Endometrial microvascular endothelial cells (primary cell): Measurements from ENCODE around the gene ZNF432. TPM values are rescaled to one million over a fixed set of nuclear protein-coding genes. Genes with fewer than 3 reads are reported as not detected.
"Not testable (repeated sequence)": the region's sequence is repeated elsewhere in the genome, so short reads cannot be mapped to it uniquely, and the experiment has no call there.

Experiments
- in situ Hi-C: cut with HindIII; loops from 2 replicates; pipeline ENCODE4 v1.10.0; 2017; ENCODE audit warnings: low sequenced_read_pairs, low pct_unique_long_range_greater_than_20kb; ENCODE audit errors: inconsistent ontology term
- total RNA-seq: library from RNA; depleted of rRNA; stranded (reverse); fragments of >200 nt; gene quantifications from one replicate; pipeline ENCODE4 v1.2.3, GENCODE V29; 2015; ENCODE audit errors: inconsistent ontology term

Gene ZNF432
- 1.6 TPM for total RNA-seq

DNA sequence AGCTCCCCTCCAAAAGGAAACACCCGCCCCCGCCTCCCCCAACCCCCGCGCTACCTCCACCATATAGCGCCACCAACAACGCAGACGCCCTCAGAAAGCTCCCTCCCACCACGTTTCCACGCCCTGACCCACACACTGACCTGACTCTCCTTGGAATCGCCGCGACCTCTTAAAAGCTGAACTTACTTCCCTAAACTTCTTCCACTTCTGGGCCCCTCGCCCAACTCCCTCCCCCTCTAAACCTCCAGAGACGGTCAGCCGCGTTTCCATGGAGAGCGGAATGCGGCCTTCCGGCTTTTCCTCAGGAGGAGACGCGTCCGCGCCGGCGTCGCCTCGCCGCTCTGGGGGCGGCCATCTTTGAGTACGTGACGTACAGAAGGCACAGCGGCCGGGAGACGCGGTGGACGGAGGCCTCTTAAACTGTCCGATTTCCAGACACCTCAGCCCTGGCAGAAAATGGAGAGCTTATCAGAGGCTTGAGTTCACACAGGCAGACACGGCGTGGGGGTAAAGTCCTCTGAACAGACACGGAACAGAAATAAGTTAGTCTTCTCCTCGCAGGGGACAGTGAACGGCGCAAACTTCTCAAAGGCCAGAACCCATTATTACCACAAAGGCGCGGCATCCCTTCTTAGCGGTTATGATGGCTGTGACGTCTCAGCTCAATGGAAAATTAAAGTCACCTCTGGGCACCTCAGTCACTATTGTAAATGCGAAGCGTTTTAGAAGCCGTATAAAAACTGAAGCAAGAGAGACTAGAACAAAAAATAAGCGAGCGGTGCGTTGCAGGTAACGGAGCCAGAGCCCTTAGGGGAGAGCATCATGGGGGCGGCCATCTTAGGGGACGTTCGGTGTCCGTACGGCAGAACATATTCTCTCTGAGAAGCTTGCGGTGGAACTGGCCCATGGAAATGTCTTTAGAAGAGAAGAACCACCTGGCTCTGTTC lies at the start of gene ZNF432:
TSS of gene ZNF432 (minus strand) at position 284 of the 947 bp plus-strand sequence. CDS start 1,970 bp downstream, outside the sequence.
- in situ Hi-C loops = no loop called here

DNA sequence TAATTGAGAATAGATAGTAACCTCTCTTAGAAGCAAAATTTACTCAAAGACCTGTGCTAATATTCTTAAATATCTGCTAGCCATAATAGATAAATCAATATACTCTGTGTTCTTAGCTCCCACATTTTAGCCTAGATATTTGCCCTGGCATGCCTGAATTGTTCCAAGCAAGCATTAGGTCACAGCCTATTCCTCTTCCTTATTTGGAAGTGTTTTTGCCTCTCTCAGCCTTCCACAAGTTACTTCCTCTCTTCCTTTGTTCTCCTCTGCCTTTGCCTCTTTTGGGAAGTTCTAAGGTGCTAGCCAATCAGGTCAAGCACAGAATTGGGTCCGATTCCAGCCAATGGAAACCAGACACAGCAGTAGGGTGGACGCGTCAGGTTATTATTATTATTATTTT lies 47.8 kb upstream of the ZNF432 start:
- in situ Hi-C loops = not testable (repeated sequence)

DNA sequence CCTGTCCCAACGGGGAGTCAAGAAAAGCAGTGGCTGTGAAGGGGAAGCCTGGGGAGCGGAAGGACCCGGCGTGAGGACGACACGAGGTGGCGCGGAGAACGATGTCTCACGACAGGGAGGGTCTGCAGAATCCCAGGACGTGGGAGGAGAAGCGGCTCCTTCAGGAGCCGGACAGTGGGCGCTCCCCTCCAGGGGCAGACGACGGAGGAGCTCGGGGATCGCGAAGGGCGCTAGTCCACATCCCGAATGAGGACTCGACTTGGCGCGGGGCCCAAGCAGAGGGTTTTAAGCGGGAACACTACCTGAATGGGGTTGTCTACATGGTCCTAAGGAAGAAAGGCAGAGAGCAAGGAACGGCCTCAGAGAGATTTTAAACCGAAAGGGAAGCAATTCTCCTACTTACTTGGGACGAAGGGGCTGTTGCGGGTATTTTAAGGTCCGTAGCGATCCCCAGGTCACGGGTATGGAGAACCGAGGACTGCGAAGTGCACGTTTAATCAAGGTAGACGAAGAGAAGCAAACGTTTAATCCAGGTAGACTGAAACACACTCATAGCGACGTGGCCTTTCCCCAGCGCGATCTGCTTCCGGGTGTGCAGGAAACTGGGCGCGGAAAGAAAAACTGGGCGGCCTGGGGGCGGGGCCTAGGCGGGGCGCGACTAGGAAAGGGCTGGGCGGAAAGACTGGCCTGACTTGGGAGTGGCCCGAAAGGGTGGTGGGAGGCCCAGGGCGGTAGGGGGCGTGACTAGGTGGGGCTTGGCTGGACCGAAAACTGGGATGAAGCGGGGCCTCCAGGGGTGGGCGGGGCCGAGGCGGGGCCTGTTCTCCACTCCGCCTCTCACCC lies 46.8 kb upstream of the ZNF432 start, which contains the start of gene ZNF841:
TSS of gene ZNF841 (minus strand) at position 594 of the 843 bp plus-strand sequence. CDS start 10,964 bp downstream, outside the sequence.
- in situ Hi-C loops = no loop called here

DNA sequence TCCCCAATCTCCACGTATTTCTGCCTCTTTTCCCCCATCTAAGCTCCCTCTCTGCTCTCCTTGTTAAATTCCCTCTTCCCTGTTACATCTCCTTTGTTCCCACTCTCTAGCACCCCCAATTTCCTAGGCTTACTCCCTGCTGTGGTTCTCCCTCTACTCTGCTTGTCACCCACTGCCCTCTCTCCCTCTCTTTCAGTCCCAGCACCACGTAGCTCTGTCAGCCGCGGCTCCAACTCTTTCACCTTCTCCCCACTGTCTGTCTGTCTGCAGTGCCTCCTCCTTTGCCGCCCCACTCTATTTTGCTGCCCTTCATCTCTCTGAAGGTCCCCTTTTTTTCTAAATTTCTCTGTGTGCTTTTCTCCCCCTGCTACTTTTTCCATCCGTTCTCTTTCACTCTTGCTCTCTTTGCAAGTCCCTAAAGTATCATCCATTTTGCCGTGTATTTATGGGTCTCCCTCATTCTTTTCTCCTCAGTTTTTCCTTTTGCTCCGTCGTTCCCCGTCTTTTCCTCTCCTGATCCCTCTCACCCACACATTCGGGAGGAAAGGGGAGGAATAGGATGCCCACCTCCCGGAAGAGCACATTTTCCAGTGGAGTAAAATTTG lies 46.0 kb upstream of the ZNF432 start:
- in situ Hi-C loops = no loop called here

DNA sequence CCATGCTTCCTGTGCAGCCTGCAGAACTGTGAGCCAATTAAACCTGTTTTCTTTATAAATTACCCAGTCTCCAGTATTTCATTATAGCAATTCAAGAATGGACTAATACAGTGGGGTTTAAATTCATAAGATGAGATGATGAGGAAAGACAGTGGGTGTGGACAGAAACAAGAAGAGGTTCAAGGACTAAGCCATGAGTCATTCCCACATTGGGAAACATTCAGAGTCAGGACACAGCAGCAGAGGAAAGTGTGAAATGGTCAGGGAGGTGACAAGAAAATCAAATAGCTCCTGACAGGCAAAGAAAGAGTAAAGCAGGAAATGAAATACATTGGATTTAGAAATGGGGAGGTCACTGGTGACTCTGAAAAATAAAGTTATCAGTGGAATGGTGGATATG lies 37.8 kb upstream of the ZNF432 start:
- in situ Hi-C loops = no loop called here

DNA sequence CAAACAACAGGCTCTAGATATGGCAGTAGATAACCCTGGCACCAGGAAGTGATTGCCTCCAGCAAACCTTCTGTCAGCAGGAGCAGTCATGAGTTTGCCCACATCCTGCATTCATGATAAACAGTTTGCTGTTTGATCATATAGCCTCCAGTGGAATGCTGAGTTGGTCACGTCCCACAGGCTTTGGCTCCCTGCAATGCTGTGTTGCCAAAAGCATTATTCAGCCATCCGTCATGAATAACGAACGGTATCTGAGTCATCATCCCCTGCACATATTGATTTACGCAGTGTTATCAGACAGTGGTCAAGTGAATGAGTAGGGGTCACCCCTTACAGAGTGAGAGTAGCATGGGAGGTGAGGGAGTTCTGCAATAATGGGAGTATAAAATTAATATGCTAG lies 21.9 kb upstream of the ZNF432 start:
- in situ Hi-C loops = no loop called here

DNA sequence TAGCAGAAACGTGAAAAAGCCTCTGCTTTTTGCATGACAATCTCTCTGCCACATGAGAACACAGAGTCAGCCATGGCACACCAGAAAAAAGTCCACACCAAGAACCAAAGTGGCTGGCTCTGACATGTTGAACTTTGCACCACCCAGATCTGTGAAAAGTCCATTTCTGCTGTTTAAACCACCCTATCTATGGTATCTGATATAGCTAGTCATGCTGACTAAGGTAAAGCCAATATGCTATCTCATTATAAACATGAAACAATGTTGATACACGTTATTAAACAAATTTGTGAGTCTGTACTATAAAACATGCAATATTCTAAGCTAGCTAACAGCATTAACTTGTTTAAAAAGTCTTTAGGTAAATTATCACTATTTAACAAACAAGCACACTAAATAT lies 21.0 kb upstream of the ZNF432 start:
- in situ Hi-C loops = no loop called here

DNA sequence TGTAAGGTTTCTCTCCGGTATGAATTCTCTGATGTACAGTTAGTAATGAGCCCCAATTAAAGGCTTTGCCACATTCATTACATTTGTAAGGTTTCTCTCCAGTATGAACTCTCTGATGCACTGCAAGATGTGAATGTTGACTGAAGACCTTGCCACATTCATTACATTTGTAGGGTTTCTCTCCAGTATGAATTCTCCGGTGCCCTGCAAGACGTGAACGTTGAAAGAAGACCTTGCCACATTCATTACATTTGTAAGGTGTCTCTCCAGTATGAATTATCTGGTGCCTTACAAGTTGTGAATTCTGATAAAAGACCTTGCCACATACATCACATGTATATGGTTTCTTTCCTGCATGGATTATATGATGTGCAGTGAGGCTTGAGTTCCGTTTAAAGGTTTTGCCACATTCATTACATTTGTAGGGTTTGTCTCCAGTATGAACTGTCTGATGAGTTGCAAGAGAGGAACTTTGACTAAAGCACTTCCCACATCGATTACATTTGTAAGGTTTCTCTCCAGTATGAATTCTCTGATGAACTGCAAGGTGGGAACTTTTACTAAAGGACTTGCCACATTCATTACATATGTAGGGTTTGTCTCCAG lies 17.7 kb upstream of the ZNF432 start:
- in situ Hi-C loops = no loop called here

DNA sequence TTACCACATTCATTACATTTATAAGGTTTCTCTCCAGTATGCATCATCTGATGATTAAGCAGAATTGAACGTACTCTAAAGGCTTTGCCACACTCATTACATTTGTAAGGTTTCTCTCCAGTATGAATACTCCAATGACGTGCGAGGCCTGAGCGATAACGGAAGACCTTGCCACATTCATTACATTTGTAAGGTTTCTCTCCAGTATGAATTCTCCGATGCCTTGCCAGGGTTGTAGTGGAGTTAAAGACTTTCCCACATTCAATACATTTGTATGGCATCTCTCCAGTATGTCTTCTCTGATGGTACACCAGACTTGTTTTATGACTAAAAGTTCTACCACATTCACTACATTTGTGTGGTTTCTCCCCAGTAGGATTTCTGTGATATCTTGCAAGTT lies 16.8 kb upstream of the ZNF432 start:
- in situ Hi-C loops = no loop called here

DNA sequence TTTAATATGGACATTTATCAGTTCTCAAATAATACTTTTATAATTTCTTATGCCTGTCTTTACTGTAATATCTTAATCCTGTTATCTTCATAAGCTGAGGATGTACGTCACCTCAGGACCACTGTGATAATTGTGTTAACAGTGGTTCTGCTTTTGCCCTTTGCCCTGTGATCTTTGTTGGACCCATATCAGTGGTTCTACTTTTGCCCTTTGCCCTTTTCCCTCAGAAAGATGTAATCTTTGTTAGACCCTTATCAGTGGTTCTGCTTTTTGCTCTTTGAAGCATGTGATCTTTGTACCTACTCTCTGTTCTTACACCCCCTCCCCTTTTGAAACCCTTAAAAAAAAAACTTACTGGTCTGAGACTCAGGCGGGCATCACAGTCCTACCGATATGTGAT lies 7.8 kb upstream of the ZNF432 start:
- in situ Hi-C loops = not testable (repeated sequence)

DNA sequence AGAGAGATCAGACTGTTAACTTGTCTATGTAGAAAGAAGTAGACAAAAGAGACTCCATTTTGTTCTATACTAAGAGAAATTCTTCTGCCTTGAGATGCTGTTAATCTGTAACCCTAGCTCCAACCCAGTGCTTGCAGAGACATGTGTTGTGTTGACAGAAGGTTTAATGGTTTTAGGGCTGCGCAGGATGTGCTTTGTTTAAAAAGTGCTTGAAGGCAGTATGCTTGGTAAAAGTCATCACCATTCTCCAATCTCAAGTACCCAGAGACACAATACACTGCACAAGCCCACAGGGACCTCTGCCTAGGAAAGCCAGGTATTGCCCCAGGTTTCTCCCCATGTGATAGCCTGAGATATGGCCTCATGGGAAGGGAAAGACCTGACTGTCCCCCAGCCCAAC lies 3.1 kb upstream of the ZNF432 start:
- in situ Hi-C loops = not testable (repeated sequence)

DNA sequence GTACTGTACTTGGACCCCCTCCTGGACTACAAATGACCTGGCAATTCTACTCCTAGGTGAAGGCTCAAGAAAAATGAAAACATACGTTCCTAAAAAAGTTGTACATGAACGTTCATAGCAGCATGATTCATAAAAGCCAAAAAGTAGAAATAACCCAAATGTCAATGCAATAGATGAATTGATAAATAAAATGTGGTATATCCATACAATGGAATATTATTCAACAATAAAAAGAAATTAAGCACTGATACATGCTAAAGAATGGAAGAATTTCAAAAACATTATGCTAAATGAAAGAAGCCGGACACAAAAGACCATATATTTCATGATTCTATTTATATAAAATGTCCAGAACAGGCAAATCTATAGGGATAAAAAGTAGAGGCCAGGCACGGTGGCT lies 9.5 kb downstream of the ZNF432 start:
- in situ Hi-C loops = no loop called here

DNA sequence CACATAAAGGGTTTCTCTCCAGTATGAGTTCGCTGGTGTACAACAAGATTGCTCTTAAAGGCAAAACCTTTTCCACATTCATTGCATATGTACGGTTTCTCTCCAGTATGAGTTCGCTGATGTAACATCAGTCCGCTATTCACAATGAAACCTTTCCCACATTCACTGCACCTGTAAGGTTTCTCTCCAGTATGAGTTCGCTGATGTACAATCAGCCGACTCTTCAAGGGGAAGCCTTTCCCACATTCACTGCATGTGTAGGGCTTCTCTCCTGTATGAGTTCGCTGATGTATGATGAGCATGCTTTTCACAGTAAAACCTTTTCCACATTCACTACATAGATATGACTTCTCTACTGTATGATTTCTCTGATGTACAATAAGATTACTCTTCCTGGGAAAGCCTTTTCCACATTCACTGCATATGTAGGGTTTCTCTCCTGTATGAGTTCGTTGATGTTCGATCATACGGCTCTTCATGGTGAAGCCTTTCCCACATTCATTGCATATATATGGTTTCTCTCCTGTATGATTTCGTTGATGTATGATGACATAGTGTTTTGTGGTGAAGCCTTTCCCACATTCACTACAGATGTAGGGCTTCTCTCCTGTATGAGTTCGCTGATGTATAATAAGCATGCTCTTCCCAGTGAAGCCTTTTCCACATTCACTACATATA lies 14.4 kb downstream of the ZNF432 start:
- in situ Hi-C loops = no loop called here

DNA sequence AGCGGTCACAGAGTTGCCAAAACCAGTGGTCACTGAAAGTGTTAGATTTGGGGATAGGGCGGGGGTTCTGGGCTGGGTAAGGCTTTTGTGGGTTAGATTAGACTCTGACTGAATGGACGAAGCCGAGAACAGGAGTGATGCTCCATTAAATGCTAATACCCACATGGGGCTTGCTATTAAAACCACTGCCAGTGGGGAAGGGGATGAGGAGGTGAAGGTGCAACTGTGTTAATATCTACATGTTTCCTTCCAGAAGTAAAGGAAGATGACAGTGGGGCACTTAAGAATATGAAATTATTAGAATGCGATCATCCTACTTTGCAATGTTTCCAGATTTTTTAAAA lies 19.9 kb downstream of the ZNF432 start:
- in situ Hi-C loops = no loop called here

DNA sequence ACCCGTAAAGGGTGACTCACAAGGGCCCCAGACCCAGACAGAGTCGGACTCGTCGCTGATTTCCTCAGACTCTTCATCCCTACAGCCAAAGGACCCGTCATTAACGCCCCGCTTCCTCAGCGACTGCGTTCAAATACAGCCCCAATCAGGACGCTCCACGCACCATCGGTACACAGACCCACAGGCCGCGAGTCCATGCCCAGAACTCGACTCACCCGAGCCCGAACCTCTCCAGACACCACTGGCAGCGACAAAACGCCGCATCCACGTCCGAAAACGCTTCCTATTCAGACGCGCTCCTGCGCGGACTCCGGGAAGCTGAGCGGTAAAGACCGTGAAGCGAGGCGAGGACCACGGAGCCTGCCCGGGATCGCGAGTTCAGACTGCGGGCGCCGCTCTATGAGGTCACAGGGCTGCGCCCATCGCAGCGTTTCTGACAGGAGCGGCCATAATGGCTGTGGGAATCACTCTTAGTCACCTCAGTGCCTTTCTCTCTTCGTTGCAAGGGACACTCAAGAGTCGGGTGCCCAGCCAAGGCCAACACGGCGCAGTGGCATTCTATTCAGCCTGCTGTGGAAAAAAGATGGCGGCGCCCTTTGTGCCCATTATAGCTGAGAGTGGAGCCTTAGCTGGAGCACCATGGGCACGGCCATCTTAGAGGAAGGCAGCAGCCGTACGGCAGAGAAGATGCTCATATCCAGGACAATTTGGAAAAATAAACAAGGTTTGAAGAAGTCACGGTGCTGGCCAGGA lies 20.4 kb downstream of the ZNF432 start, which contains the start of gene ZNF614:
TSS of gene ZNF614 (minus strand) at position 353 of the 753 bp plus-strand sequence. CDS start 2,634 bp downstream, outside the sequence.
- in situ Hi-C loops = no loop called here

DNA sequence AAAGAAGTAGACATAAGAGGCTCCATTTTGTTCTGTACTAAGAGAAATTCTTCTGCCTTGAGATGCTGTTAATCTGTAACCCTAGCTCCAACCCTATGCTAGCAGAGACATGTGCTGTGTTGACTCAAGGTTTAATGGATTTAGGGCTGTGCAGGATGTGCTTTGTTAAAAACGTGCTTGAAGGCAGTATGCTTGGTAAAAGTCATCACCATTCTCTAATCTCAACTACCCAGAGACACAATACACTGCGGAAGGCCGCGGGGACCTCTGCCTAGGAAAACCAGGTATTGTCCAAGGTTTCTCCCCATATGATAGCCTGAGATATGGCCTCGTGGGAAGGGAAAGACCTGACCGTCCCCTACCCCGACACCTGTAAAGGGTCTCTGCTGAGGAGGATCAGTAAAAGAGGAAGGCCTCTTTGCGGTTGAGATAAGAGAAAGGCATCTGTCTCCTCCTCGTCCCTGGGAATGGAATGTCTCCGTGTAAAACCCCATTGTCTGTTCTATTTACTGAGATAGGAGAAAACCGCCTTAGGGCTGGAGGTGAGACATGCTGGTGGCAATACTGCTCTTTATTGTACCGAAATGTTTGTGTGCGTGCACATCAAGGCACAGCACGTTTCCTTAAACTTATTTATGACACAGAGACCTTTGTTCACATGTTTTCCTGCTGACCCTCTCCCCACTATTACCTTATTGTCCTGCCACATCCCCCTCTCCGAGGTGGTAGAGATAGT lies 22.2 kb downstream of the ZNF432 start:
- in situ Hi-C loops = not testable (repeated sequence)

DNA sequence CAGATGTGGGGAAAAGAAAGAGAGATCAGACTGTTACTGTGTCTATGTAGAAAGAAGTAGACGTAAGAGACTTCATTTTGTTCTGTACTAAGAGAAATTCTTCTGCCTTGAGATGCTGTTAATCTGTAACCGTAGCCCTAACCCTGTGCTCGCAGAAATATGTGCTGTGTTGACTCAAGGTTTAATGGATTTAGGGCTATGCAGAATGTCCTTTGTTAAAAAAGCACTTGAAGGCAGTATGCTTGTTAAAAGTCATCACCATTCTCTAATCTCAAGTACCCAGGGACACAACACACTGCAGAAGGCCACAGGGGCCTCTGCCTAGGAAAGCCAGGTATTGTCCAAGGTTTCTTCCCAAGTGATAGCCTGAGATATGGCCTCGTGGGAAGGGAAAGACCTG lies 24.2 kb downstream of the ZNF432 start:
- in situ Hi-C loops = not testable (repeated sequence)
